Fibroblast of lung (primary cell): ENCODE data around the gene LRIT1. TPM values are rescaled to one million over a fixed set of nuclear protein-coding genes. Genes with fewer than 3 reads are reported as not detected.

Source experiments
- DNase-seq, 2 donors: peaks; one replicate each; pipeline versions ENCODE4 v3.0.0 to v3.0.0-alpha.2; 2010; ENCODE audit warnings: low read depth in 2 of 2
- H2AFZ ChIP-seq: 2 replicates; pipeline ENCODE4 v1.5.1; 2012; ENCODE audit warnings: low read length, control low read depth, inconsistent platforms
- H3K27ac ChIP-seq: 2 replicates; pipeline ENCODE4 v1.5.1; 2011; ENCODE audit warnings: low read length, control low read depth; ENCODE audit not compliant: insufficient read depth
- H3K27me3 ChIP-seq: 2 replicates; pipeline ENCODE4 v1.5.1; 2011; ENCODE audit warnings: mild to moderate bottlenecking, low read length; ENCODE audit not compliant: control insufficient read depth, insufficient read depth
- H3K36me3 ChIP-seq: 2 replicates; pipeline ENCODE4 v1.5.1; 2011; ENCODE audit warnings: low read length; ENCODE audit not compliant: control insufficient read depth, insufficient read depth
- H3K4me1 ChIP-seq: 2 replicates; pipeline ENCODE4 v1.5.1; 2011; ENCODE audit warnings: low read length; ENCODE audit not compliant: control insufficient read depth, insufficient read depth; ENCODE audit errors: extremely low read depth
- H3K4me2 ChIP-seq: 2 replicates; pipeline ENCODE4 v1.5.1; 2011; ENCODE audit warnings: low read length, control low read depth; ENCODE audit not compliant: insufficient read depth; ENCODE audit errors: extremely low read depth
- H3K4me3 ChIP-seq, 4 experiments: fragments of 200-600 bp in 1 of 4; sonication (generic) in 1 of 4; replicated peaks in 1 of 4; 2 replicates each; pipeline ENCODE4 v1.5.1; 2011 to 2016; ENCODE audit warnings: low read length in 4 of 4, low read depth in 3 of 4, mild to moderate bottlenecking in 3 of 4, control low read depth in 2 of 4, inconsistent platforms in 1 of 4, mixed read lengths in 1 of 4; ENCODE audit not compliant: insufficient read depth in 1 of 4; ENCODE audit errors: control extremely low read depth in 1 of 4
- H3K79me2 ChIP-seq: 2 replicates; pipeline ENCODE4 v1.5.1; 2012; ENCODE audit warnings: mild to moderate bottlenecking, low read length, inconsistent platforms; ENCODE audit not compliant: control insufficient read depth, insufficient read depth
- H3K9ac ChIP-seq: 2 replicates; pipeline ENCODE4 v1.5.1; 2011; ENCODE audit warnings: mild to moderate bottlenecking, low read length, control low read depth; ENCODE audit not compliant: insufficient read depth
- H3K9me3 ChIP-seq: 2 replicates; pipeline ENCODE4 v1.5.1; 2012; ENCODE audit warnings: low read depth, low read length; ENCODE audit not compliant: control insufficient read depth, insufficient read depth
- H4K20me1 ChIP-seq: 2 replicates; pipeline ENCODE4 v1.5.1; 2011; ENCODE audit warnings: low read length; ENCODE audit not compliant: control insufficient read depth, insufficient read depth; ENCODE audit errors: extremely low read depth
- CTCF ChIP-seq, 2 donors: IDR thresholded peaks in 1 of 2; conservative IDR thresholded peaks in 1 of 2; 1 replicate in 1 of 2; 2 replicates in 1 of 2; pipeline ENCODE4 v1.5.1; 2011 to 2012; ENCODE audit warnings: low read length in 2 of 2, control low read depth in 1 of 2, inconsistent platforms in 1 of 2, low read depth in 1 of 2, mild to moderate bottlenecking in 1 of 2
- EZH2 ChIP-seq: IDR thresholded peaks from 2 replicates; pipeline ENCODE4 v1.5.1; 2012; ENCODE audit warnings: low read length, control low read depth, mild to moderate bottlenecking; ENCODE audit errors: missing control alignments
- polyA plus RNA-seq, 2 donors: library from polyadenylated mRNA; depleted of rRNA in 1 of 2; stranded (reverse) in 1 of 2; unstranded in 1 of 2; fragments of >200 nt; gene quantifications; 2 replicates each; pipeline ENCODE4 v1.2.1, GENCODE V29; 2011 to 2012; ENCODE audit warnings: missing spikeins in 1 of 2
- total RNA-seq: library from RNA; depleted of rRNA; stranded (reverse); fragments of >200 nt; gene quantifications from 2 replicates; pipeline ENCODE4 v1.2.1, GENCODE V29; 2014

Gene LRIT1
- total and polyA plus RNA-seq, 2 donors (not counting 1 experiment from before 2014, with no cell fraction given), result not detected

- Histone ChIP-seq H3K9me3 (no peaks in the 10 kb centered on the region), H3K4me1 (no peaks in the 10 kb centered on the region), H4K20me1 (no peaks in the 10 kb centered on the region), H3K36me3 (no peaks in the 10 kb centered on the region), H3K79me2 (no peaks in the 10 kb centered on the region), H3K4me2 (no peak overlapping the region), H2AFZ (no peak overlapping the region), H3K4me3 (no peak overlapping the region), H3K9ac (no peak overlapping the region), H3K27me3 (no peaks in the 10 kb centered on the region), H3K27ac (no peak overlapping the region)
- TF ChIP-seq EZH2 (no peak), CTCF (conservative IDR thresholded peaks at IDR 0.05 in 1 of 2, IDR thresholded peaks at IDR 0.05 in 1 of 2; ENCODE audit: low read depth in 1 of 2, low read length in 2 of 2) (no peak)
- DNase-seq, result no peak
Measured at GRCh38 chr10:84217746-84218145, 23.6 kb downstream of the LRIT1 start.

DNA sequence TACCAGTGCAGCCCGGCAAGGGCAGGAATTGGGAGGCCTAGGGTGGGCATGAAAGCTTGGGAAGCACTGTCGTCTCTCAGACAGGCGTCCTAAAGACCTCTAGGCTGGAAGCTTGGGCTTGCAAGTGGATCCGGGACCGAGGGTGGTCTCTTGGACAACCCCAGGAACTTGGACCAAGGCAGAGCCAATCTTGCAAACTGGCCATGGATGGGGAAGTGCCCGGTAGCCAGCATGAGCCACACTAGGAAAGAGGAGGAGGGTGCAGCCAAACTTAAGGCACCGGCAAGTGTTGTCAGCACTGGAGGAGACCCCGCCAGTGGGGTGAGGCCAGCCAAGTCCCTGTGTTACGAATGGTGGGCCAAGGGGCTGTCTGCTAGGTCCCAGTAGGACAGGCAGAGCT is 24.5 kb downstream of the LRIT1 start:
- Histone ChIP-seq H3K4me2 (no peak overlapping the region), H2AFZ (no peak overlapping the region), H3K9me3 (no peaks in the 10 kb centered on the region), H3K9ac (no peak overlapping the region), H3K4me1 (no peaks in the 10 kb centered on the region), H3K27me3 (no peaks in the 10 kb centered on the region), H3K36me3 (no peaks in the 10 kb centered on the region), H3K79me2 (no peaks in the 10 kb centered on the region), H3K4me3 (no peak overlapping the region), H3K27ac (no peak overlapping the region), H4K20me1 (no peaks in the 10 kb centered on the region)
- TF ChIP-seq EZH2 (no peak), CTCF (conservative IDR thresholded peaks at IDR 0.05 in 1 of 2, IDR thresholded peaks at IDR 0.05 in 1 of 2; ENCODE audit: low read depth in 1 of 2, low read length in 2 of 2) (no peak)
- DNase-seq, result no peak

DNA sequence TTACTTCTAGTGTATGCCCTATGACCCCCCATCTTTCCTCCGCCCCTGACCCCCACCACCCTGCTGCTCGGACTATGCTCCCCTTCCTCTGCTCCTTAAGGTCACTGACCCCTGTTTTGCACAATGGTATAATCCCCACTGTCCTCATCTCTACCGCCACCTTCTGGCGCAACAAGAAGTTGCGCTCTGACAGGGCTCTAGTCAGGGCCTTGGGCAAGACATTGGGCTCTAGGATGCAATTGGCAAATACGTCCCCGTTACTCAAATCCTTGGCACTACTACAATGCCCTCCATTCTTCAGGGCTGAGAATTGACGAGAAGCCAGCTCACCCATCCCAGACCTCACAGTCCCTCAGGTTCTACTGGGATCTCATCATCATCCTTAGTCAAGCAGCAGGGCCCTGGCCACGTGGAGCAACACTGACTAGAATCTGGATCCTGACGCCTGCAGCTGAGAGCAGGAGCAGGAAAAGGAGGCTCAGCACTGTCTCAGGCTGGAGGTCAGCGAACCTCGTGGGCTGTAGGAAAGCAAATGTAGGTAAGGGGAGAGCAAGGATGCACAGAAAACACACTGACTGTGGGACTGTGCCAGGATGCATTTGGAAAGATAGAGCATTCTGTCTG is 26.6 kb downstream of the LRIT1 start:
- Histone ChIP-seq H3K4me3 (no peak overlapping the region), H2AFZ (no peak overlapping the region), H3K27me3 (no peaks in the 10 kb centered on the region), H3K9me3 (no peaks in the 10 kb centered on the region), H3K4me2 (no peak overlapping the region), H3K9ac (no peak overlapping the region), H3K79me2 (no peaks in the 10 kb centered on the region), H4K20me1 (no peaks in the 10 kb centered on the region), H3K36me3 (no peaks in the 10 kb centered on the region), H3K4me1 (no peaks in the 10 kb centered on the region), H3K27ac (no peak overlapping the region)
- no peak for TF ChIP-seq CTCF (conservative IDR thresholded peaks at IDR 0.05 in 1 of 2, IDR thresholded peaks at IDR 0.05 in 1 of 2; ENCODE audit: low read depth in 1 of 2, low read length in 2 of 2)
- TF ChIP-seq EZH2, result no peak
- no peak for DNase-seq
